ENCODE data around the gene TMEM255B.

GRCh38 chr13:113792886-113793717 lies 34.1 kb downstream of the TMEM255B start:
- TF ChIP-seq MAZ (CRISPR knock-in tag; conservative IDR thresholded peaks at IDR 0.05 in 1 of 2, IDR thresholded peaks at IDR 0.05 in 1 of 2) (no peak), ZBTB1 (CRISPR knock-in tag; IDR thresholded peaks at IDR 0.05; ENCODE audit: borderline replicate concordance, low read depth) (no peak), CHD4 (IDR thresholded peaks at IDR 0.05; ENCODE audit: insufficient read depth, insufficient replicate concordance, low read depth, low read length, poor library complexity, severe bottlenecking) (no peak), RB1 (IDR thresholded peaks at IDR 0.05; ENCODE audit: low read depth) (no peak), CTCF (IDR thresholded peaks at IDR 0.05 in 2 of 3, conservative IDR thresholded peaks at IDR 0.05 in 1 of 3; ENCODE audit: insufficient read depth in 2 of 3, low read depth in 1 of 3, low read length in 3 of 3) (no peak), MAX (CRISPR knock-in tag; IDR thresholded peaks at IDR 0.05) (no peak), CEBPB (tag; IDR thresholded peaks at IDR 0.05) (no peak), GABPA (tag; conservative IDR thresholded peaks at IDR 0.05; ENCODE audit: low read depth) (no peak), REST (IDR thresholded peaks at IDR 0.05; ENCODE audit: borderline replicate concordance) (no peak), REST (CRISPR knock-in tag; IDR thresholded peaks at IDR 0.05; ENCODE audit: low read depth) (no peak), KLF1 (tag; IDR thresholded peaks at IDR 0.05) (no peak)
- TF ChIP-seq, protein P1, sequence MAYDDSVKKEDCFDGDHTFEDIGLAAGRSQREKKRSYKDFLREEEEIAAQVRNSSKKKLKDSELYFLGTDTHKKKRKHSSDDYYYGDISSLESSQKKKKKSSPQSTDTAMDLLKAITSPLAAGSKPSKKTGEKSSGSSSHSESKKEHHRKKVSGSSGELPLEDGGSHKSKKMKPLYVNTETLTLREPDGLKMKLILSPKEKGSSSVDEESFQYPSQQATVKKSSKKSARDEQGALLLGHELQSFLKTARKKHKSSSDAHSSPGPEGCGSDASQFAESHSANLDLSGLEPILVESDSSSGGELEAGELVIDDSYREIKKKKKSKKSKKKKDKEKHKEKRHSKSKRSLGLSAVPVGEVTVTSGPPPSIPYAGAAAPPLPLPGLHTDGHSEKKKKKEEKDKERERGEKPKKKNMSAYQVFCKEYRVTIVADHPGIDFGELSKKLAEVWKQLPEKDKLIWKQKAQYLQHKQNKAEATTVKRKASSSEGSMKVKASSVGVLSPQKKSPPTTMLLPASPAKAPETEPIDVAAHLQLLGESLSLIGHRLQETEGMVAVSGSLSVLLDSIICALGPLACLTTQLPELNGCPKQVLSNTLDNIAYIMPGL (CRISPR knock-in tag; IDR thresholded peaks at IDR 0.05) = no peak
